ENCODE results near the gene RILPL2.

Gene RILPL2

GRCh38 chr12:123446333-123446713 is 9.8 kb upstream of the RILPL2 start:
- no peak for TF ChIP-seq CTCF (IDR thresholded peaks at IDR 0.05; ENCODE audit: insufficient read depth, missing control alignments)
- no peak for FAIRE-seq

GRCh38 chr12:123445388-123446332 is 9.2 kb upstream of the RILPL2 start:
- TF ChIP-seq CTCF (IDR thresholded peaks at IDR 0.05; ENCODE audit: insufficient read depth, missing control alignments), result no peak
- FAIRE-seq (no peak), DNase-seq (ENCODE audit: insufficient read length, low spot score) (no peak)

More at GRCh38 chr12:123446333-123446713, 9.8 kb upstream of the RILPL2 start:
- DNase-seq (ENCODE audit: insufficient read length, low spot score), result no peak

DNA sequence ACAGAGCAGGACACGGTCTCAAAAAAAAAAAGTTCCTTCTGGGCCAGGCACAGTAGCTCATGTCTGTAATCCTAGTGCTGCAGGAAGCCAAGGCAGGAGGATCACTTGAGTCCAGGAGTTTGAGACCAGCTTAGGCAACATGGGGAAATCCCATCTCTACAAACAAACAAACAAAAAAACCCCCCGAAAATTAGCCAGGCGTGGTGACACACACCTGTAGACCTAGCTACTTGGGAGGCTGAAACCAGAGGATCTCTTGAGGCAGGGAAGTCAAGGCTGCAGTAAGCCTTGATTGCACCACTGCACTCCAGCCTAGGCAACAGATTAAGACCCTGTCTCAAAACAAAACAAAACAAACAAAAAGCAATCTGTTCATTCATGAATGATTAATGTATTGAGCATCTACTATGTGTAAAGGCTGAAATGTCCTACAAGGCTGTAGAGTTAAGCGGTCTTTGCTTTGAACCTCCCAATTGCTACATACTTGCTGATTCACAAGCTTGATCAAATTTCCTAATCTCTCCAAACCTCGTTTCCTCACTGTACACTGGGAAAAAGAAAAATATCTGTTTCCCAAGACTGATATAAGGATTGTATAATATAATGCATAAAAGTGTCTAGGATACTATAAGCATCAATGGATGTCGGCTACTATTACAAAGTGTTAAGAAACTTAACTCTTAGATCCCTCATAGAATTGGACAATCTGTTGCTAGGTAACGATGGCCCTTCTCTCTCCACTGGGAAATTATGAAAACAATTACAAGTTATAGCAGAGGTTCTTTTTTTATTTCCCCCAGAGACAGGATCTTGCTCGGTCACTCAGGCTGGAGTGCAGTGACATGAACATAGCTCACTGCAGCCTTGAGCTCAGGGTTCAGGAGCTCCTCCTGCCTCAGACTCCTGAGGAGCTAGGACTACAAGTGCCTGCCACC is 7.9 kb upstream of the RILPL2 start:
- FAIRE-seq, result no peak
- no peak for DNase-seq (ENCODE audit: insufficient read length, low spot score)
- no peak for TF ChIP-seq CTCF (IDR thresholded peaks at IDR 0.05; ENCODE audit: insufficient read depth, missing control alignments)

DNA sequence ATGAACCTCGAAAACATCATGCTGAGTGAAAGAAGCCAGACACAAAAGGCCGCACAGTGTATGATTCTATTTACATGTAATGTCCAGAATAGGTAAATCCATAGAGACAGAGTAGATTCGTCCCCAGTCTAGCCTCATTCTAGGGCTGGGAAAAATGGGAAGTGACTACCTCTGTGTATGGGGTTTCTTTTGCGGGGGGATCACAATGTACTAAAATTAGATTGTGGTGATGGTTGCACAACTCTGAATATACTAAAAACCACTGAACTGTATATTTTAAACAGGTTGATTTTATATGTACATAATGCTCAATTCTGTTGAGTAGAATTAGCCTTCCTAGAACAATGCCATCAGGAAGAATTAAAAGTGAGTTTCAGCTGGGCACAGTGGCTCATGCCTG is 6.3 kb upstream of the RILPL2 start:
- TF ChIP-seq CTCF (IDR thresholded peaks at IDR 0.05; ENCODE audit: insufficient read depth, missing control alignments), result no peak
- FAIRE-seq (no peak), DNase-seq (ENCODE audit: insufficient read length, low spot score) (no peak)

- TF ChIP-seq CTCF (IDR thresholded peaks at IDR 0.05; ENCODE audit: insufficient read depth, missing control alignments), result no peak
- FAIRE-seq, result no peak
- DNase-seq (ENCODE audit: insufficient read length, low spot score), result no peak
These were observed 5.2 kb upstream of the RILPL2 start for GRCh38 chr12:123441523-123442164.

DNA sequence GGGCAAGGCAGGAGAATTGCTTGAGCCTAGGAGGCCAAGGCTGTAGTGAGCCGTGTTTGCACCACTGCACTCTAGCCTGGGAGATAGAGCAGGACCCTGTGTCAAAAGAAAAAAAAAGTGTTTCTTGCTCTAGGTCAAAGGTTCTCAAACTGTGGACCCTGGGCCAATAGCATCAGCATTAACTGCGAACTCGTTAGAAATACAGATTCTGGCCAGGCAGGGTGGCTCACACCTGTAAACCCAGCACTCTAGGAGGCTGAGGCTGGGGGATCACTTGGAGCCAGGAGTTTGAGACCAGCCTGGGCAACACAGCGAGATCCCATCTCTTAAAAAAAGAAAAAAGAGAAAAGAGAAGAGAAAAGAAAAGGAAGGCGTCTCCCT is 858 bp downstream of the RILPL2 start:
- DNase-seq (ENCODE audit: insufficient read length, low spot score) (no peak), FAIRE-seq (no peak)
- no peak for TF ChIP-seq CTCF (IDR thresholded peaks at IDR 0.05; ENCODE audit: insufficient read depth, missing control alignments)

All from D721Med (cell line).